ENCODE results near the gene TBX4. TPM values are rescaled to one million over a fixed set of nuclear protein-coding genes. Genes with fewer than 3 reads are reported as not detected.

TBX4 gene
- total RNA-seq (2014; rRNA removed) = not detected in 2 replicates
- percentile 25 among the genes with signal in this experiment for Bru-seq, nascent RNA
- percentile 30 among the genes with signal in this experiment for BruChase-seq, experiment 1, labeled RNA remaining after a 6-hour chase
- percentile 39 among the genes with signal in this experiment for BruChase-seq, experiment 2, labeled RNA remaining after a 2-hour chase
- long read RNA-seq, partial matches to known transcripts = 0 of 4 reads
- long read RNA-seq, other reads (novel, unspliced or antisense) = 4 of 4 reads

DNA sequence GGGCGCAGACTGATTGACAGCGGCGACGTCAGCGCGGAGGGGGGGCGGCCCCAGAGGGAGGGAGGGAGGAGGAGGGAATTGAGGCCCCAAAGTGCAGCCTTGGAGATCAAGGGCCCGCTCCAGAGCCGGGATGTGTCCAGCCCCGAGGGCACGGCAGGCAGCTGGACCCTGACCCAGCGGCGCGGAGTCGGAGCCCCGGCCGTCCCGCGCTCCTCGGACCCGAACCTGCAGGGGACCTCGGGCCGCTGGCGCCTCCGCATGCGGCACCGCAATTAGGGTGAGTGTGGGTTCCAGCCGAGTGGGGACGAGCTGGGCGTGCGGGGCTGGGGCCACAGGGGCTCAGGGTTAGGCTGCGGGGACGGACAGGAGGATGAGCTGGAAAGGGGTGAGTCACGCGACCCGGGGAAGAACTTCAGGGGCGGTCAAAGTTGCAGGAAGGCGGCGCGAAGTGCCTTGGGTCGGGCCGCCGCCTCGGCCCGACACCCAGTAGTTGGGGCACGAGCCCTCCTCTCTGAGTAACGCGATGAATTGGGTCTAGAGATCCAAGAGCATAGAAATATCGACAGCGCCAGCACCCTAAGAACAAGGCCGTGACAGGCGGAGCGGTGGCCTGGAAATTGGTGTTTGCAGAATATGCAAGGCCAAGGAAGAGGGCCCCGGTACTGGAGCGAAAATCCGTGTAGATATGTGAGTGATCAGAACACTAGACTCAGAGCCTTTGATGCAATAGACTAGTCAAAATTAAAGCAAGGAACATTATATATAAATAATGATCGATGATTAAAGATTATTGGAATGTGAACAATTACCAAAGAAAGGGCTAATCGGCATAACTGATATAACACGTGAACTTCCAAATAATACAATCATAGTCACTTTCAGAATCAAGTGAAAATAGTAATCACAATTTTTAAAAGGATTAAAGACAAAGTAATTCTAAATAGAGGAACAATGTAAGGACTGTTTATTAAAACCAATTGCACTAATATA lies at the start of gene TBX4:
TSS of gene TBX4 (plus strand) at position 122 of the 990 bp plus-strand sequence. CDS start 4,069 bp downstream, outside the sequence.
- intact Hi-C loops (cut with micrococcal nuclease) = no loop called here
- ATAC-seq (no peak), DNase-seq (no peak)
- Histone ChIP-seq H3K36me3 (ENCODE audit: low read depth, low read length) (no peaks in the 10 kb centered on the region), H3F3A (ENCODE audit: low read length, unreplicated experiment) (no peaks in the 10 kb centered on the region), H3K79me2 (ENCODE audit: low read length) (no peaks in the 10 kb centered on the region), H3K9me2 (replicated peaks; ENCODE audit: low read length) (no peaks in the 10 kb centered on the region), H3K4me2 (ENCODE audit: low read length) (no peak within 1 kb of the TSS), H3K4me1 (ENCODE audit: insufficient read depth, low read length) (no peaks in the 10 kb centered on the region), H3K9me3 (ENCODE audit: low read length) (no peaks in the 10 kb centered on the region), H4K20me1 (ENCODE audit: low read length) (no peaks in the 10 kb centered on the region), H3K9ac (ENCODE audit: low read length) (no peak within 1 kb of the TSS), H3K27me3 (ENCODE audit: low read length) (no peaks in the 10 kb centered on the region), H3K27ac (ENCODE audit: low read length) (no peak within 1 kb of the TSS), H2AFZ (ENCODE audit: low read length) (no peak within 1 kb of the TSS), H3K4me3 (ENCODE audit: low read length) (no peak within 1 kb of the TSS)
- no TSS peak for BruUV-seq (replicated peaks)
- CTCF ChIA-PET = no interaction called here
- POLR2A ChIA-PET (ENCODE audit: unreplicated experiment) = no interaction called here
- TF ChIP-seq, protein P1, sequence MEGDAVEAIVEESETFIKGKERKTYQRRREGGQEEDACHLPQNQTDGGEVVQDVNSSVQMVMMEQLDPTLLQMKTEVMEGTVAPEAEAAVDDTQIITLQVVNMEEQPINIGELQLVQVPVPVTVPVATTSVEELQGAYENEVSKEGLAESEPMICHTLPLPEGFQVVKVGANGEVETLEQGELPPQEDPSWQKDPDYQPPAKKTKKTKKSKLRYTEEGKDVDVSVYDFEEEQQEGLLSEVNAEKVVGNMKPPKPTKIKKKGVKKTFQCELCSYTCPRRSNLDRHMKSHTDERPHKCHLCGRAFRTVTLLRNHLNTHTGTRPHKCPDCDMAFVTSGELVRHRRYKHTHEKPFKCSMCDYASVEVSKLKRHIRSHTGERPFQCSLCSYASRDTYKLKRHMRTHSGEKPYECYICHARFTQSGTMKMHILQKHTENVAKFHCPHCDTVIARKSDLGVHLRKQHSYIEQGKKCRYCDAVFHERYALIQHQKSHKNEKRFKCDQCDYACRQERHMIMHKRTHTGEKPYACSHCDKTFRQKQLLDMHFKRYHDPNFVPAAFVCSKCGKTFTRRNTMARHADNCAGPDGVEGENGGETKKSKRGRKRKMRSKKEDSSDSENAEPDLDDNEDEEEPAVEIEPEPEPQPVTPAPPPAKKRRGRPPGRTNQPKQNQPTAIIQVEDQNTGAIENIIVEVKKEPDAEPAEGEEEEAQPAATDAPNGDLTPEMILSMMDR (conservative IDR thresholded peaks at IDR 0.05; ENCODE audit: low read depth, low read length) = no peak
- TF ChIP-seq EZH2 (IDR thresholded peaks at IDR 0.05; ENCODE audit: low read length, unreplicated experiment) = no peak
- no peak for TF ChIP-seq EZH2phosphoT487 (IDR thresholded peaks at IDR 0.05; ENCODE audit: borderline replicate concordance, low read length)

DNA sequence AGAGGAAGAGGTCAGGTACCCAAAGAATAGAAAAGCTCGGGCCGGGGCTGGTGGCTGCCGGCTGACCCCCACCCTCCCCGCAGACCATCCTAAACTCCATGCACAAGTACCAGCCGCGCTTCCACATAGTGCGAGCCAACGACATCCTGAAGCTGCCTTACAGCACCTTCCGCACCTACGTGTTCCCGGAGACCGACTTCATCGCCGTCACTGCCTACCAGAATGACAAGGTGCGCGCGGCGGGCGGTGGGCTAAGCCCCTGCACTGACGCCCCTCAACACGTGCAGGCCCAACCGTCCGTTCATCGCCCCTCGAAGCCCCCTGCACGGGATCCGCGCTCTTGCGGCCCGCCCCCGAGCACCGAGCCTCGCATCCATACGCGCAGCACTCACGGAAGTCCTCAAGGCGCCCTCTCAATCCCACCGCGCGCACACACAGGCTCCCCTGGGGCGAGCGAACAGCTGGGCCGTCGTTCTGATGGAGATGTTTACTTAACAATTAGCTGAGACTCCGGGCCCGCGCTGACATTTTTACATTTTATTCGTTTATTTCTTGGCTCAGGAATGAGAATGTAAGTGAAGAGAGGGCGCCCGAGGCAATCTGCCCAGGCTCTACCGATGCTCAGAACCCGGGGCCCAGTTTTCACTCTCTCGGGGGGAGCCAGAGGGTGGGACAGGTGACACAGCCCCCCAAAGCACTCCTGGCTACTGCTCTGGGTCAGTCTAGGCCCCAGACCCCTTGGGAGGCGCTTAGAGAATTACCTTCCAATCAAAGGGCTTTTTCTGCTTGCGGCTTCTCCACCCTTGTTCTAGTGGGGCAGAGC lies 49.0 kb upstream of the TBX4 start:
- H3K9me3 ChIP-seq (ENCODE audit: low read length) = no peaks in the 10 kb centered on the region
- intact Hi-C loops (cut with micrococcal nuclease) = no loop called here
- no peaks in the 10 kb centered on the region for H3K9me2 ChIP-seq (replicated peaks; ENCODE audit: low read length)
- CTCF ChIA-PET = no interaction called here
- TF ChIP-seq EZH2 (IDR thresholded peaks at IDR 0.05; ENCODE audit: low read length, unreplicated experiment) = no peak
- TF ChIP-seq EZH2phosphoT487 (IDR thresholded peaks at IDR 0.05; ENCODE audit: borderline replicate concordance, low read length) = no peak
- TF ChIP-seq, protein P1 (conservative IDR thresholded peaks at IDR 0.05; ENCODE audit: low read depth, low read length) = no peak
- H4K20me1 ChIP-seq (ENCODE audit: low read length) = no peaks in the 10 kb centered on the region
- ATAC-seq = no peak
- peaks cover 13% of the 10 kb centered on the region for H3K4me1 ChIP-seq (ENCODE audit: insufficient read depth, low read length)
- H3K4me3 ChIP-seq (ENCODE audit: low read length) = no peak overlapping the region
- no peak for DNase-seq
- H3K79me2 ChIP-seq (ENCODE audit: low read length) = peaks cover 20% of the 10 kb centered on the region
- H3K9ac ChIP-seq (ENCODE audit: low read length) = no peak overlapping the region
- no peaks in the 10 kb centered on the region for H3K27me3 ChIP-seq (ENCODE audit: low read length)
- no peaks in the 10 kb centered on the region for H3F3A ChIP-seq (ENCODE audit: low read length, unreplicated experiment)
- BruUV-seq (replicated peaks) = no TSS peak
- H3K4me2 ChIP-seq (ENCODE audit: low read length) = no peak overlapping the region
- H3K36me3 ChIP-seq (ENCODE audit: low read depth, low read length) = no peaks in the 10 kb centered on the region
- POLR2A ChIA-PET (ENCODE audit: unreplicated experiment) = no interaction called here
- H3K27ac ChIP-seq (ENCODE audit: low read length) = no peak overlapping the region
- H2AFZ ChIP-seq (ENCODE audit: low read length) = no peak overlapping the region

All from PC-3 (cell line).